ENCODE results near the gene INTS7. TPM values are rescaled to one million over a fixed set of nuclear protein-coding genes. Genes with fewer than 3 reads are reported as not detected.

The INTS7 gene
- total and polyA plus RNA-seq, 11 donors, result 3.6 to 12.9 (median 9.1) TPM

DNA sequence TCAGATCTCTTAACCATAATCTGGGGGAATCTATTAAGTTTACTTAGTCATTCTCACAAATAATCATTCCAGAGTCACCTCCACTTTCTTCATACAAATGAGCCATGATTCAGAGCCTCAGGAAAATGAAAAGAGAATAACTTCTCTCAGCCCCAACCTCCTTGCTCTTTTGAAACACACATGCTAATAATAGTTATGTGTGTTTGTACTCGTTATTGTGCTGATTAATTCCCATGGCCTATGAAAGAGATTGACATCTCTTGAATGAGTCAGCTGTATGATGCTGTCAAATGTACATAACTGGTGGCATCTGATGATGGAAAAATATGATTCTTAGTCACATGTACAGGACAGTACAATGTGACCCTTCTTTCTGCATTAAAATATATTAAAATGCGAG lies 41.7 kb upstream of the INTS7 start:
- Histone ChIP-seq H3K9me3 (no peaks in the 10 kb centered on the region), H3K4me3 (no peak overlapping the region), H3K27ac (peak overlapping the region in 1 of 12 donors; percentile 52), H3K36me3 (no peaks in the 10 kb centered on the region), H3K27me3 (no peaks in the 10 kb centered on the region), H3K4me1 (peaks cover 0 to 10% (median 0%) of the 10 kb centered on the region in 12 donors)
- TF ChIP-seq, protein P1, sequence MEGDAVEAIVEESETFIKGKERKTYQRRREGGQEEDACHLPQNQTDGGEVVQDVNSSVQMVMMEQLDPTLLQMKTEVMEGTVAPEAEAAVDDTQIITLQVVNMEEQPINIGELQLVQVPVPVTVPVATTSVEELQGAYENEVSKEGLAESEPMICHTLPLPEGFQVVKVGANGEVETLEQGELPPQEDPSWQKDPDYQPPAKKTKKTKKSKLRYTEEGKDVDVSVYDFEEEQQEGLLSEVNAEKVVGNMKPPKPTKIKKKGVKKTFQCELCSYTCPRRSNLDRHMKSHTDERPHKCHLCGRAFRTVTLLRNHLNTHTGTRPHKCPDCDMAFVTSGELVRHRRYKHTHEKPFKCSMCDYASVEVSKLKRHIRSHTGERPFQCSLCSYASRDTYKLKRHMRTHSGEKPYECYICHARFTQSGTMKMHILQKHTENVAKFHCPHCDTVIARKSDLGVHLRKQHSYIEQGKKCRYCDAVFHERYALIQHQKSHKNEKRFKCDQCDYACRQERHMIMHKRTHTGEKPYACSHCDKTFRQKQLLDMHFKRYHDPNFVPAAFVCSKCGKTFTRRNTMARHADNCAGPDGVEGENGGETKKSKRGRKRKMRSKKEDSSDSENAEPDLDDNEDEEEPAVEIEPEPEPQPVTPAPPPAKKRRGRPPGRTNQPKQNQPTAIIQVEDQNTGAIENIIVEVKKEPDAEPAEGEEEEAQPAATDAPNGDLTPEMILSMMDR (IDR thresholded peaks at IDR 0.05), result no peak
- TF ChIP-seq POLR2A (IDR thresholded peaks at IDR 0.05), result no peak
- intact Hi-C loops (cut with DNase I), result loop anchor here in 2 of 10 donors (2.0 to 10.0 kb wide), 3 partner anchors 35 to 212 kb away; no protein-coding TSS in a partner anchor
- ATAC-seq, result no peak
- WGBS, 4 donors, result 57 to 63% (median 62%) methylated on average over 2 of the region's 2 CpGs
- no peak for DNase-seq

DNA sequence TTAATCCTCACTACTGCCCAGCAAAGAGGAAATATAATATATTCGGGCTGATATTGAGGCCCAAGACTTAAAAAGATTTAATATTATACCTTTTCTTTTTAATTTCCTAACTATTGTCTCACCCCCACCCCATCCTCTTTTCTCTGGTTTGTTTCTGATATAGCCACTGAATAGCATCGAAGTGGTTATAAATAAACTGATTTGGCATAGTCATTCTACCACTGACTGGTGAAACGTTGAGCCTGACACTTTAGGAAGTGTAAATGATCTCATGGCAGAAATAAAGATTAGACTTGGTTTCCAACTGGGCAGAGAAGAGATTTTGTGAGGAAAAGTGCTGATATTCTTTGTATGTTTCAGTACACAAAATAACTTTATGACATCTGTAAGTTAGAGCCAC lies 39.5 kb upstream of the INTS7 start:
- Histone ChIP-seq H3K9me3 (no peaks in the 10 kb centered on the region), H3K27ac (peak overlapping the region; percentile 65 to 90 (median 78)), H3K4me3 (peak overlapping the region in 3 of 12 donors; percentile 6 to 16 (median 15)), H3K27me3 (no peaks in the 10 kb centered on the region), H3K36me3 (no peaks in the 10 kb centered on the region), H3K4me1 (peaks cover 0 to 15% (median 2%) of the 10 kb centered on the region in 12 donors)
- WGBS, 4 donors, result 28 to 37% (median 34%) methylated on average over 3 of the region's 3 CpGs
- intact Hi-C loops (cut with DNase I), result loop anchor here in 9 of 10 donors (1.0 to 10.0 kb wide), 10 partner anchors 37 to 377 kb away; partner anchors contain the start of gene PPP2R5A (in 3 of the 9)
- ATAC-seq (peak; percentile 76 to 85 (median 80)), DNase-seq (no peak)
- TF ChIP-seq, protein P1 (IDR thresholded peaks at IDR 0.05), result no peak

DNA sequence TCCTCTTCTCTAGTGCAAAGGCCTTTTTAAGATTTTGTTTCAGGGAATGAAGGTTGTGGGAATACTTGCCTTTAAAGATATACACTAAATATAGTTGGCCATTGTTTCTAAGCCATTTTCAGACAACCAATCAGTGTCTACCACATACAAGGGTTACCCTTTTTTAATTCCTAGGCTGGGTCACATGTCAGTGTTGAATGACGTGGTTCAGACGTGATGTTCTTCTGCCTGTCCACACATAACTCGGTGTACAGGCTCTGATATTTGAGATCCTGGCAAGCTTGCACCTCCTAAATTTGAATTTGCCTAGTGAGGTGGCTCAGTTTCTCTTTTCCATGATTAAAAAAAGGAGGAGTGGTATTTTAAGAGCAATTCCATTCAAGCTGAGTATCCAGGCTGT lies 39.0 kb upstream of the INTS7 start:
- peak in 4 of 5 donors; percentile 30 to 57 (median 43) for DNase-seq
- intact Hi-C loops (cut with DNase I), result loop anchor here in 8 of 10 donors (1.0 to 10.0 kb wide), 9 partner anchors 90 to 378 kb away; partner anchors contain the start of gene PPP2R5A (in 3 of the 8)
- peak overlapping the region in 3 of 12 donors; percentile 6 to 16 (median 15) for H3K4me3 ChIP-seq
- H3K36me3 ChIP-seq, result no peaks in the 10 kb centered on the region
- peak overlapping the region; percentile 65 to 90 (median 78) for H3K27ac ChIP-seq
- H3K4me1 ChIP-seq, result peaks cover 0 to 10% (median 2%) of the 10 kb centered on the region in 12 donors
- WGBS, 4 donors, result 33 to 60% (median 50%) methylated on average over 3 of the region's 3 CpGs
- peak; percentile 94 to 99 (median 98) for ATAC-seq
- TF ChIP-seq POLR2A (IDR thresholded peaks at IDR 0.05), result peak in 1 of 2 donors; percentile 22
- TF ChIP-seq, protein P1 (IDR thresholded peaks at IDR 0.05), result no peak
- no peaks in the 10 kb centered on the region for H3K27me3 ChIP-seq
- H3K9me3 ChIP-seq, result no peaks in the 10 kb centered on the region

DNA sequence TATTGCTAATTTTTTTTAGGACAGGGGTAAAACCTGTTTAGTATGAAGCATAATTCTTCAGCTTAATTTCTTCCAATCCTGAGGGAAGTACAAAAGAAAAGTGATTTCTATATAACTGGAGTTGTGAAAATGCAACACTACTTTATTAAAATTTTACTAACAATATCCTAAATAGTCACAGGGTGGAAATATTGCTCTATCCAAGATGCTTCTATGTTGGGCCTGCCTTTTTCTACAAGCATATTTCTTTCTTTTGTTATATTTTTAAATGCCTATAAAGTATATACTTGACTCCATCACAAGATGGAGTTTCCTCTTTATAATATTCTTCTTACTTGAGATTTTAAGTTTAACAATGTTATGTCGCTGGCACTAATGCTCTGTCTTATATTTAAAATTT lies 38.1 kb upstream of the INTS7 start:
- intact Hi-C loops (cut with DNase I), result loop anchor here in 5 of 10 donors (2.0 to 10.0 kb wide), 7 partner anchors 91 to 379 kb away; partner anchors contain the start of gene PPP2R5A (in 1 of the 5)
- WGBS, 4 donors, result 96 to 100% (median 98%) methylated on average over 1 of the region's 1 CpG
- no peaks in the 10 kb centered on the region for H3K36me3 ChIP-seq
- DNase-seq (no peak), ATAC-seq (no peak)
- H3K9me3 ChIP-seq, result no peaks in the 10 kb centered on the region
- peak overlapping the region in 7 of 12 donors; percentile 65 to 90 (median 81) for H3K27ac ChIP-seq
- no peak overlapping the region for H3K4me3 ChIP-seq
- TF ChIP-seq, protein P1 (IDR thresholded peaks at IDR 0.05), result peak in 5 of 12 donors; percentile 9 to 21 (median 16)
- TF ChIP-seq POLR2A (IDR thresholded peaks at IDR 0.05), result no peak
- H3K4me1 ChIP-seq, result peaks cover 0 to 10% (median 2%) of the 10 kb centered on the region in 12 donors
- H3K27me3 ChIP-seq, result no peaks in the 10 kb centered on the region
